ENCODE measurements around the gene ACSL5.
"Not testable (repeated sequence)": the region's sequence is repeated elsewhere in the genome, so short reads cannot be mapped to it uniquely, and the experiment has no call there.

The ACSL5 gene

DNA sequence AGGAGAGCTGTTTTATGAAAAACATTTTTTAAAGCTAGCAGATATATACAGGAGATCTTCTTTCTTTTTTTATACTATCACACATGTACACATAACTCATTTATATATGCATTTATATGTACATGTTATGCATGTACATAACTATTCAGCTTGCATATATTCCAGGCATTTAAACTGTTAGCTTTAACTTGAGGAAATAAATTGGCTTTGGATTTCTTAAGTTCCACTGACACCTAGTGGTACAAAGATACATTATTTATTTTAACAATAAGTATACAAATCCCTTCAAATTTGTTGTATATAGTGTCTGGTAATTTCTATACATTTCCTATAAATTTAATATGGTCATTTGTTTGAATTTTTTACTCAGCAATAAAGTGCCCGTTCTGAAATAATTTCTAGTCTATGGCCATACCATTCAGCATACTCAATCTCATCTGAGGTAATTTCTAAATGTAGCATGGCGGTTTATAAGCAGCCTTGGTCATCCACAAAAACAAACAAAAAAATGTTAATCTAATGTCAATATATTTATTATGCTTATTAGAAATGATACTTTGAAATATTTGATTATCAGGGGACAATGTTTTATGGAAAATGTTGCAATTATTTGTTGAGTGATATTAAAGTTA is 61.2 kb downstream of the ACSL5 start:
- no peak for DNase-seq
- Mint-ChIP-seq H3K4me1 (no peaks in the 10 kb centered on the region), H3K27me3 (no peaks in the 10 kb centered on the region), H3K36me3 (ENCODE audit: low read depth) (peaks cover 30% of the 10 kb centered on the region), H3K9me3 (no peaks in the 10 kb centered on the region), H3K27ac (no peak overlapping the region), H3K4me3 (no peak overlapping the region)
- no peak for ATAC-seq

DNA sequence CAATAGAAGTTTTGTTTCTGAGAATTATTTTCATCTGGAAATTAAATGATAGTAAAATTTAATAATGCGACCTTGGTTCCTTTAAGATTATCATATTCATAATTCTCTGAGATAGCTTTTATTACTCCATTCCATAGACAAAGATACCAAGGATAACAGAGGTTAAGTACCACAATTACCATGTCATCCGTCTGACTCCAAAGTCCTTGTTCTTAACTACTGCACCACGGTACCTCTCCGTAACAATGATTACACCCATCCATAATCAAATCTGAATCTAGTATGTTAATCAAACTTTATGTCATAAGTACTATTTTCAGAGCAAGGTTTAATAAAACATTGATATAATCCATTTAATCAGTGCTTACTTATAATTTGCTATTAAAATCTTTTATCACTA is 64.4 kb downstream of the ACSL5 start:
- Mint-ChIP-seq H3K36me3 (ENCODE audit: low read depth) (peaks cover 41% of the 10 kb centered on the region), H3K4me1 (peaks cover 17% of the 10 kb centered on the region), H3K4me3 (no peak overlapping the region)

DNA sequence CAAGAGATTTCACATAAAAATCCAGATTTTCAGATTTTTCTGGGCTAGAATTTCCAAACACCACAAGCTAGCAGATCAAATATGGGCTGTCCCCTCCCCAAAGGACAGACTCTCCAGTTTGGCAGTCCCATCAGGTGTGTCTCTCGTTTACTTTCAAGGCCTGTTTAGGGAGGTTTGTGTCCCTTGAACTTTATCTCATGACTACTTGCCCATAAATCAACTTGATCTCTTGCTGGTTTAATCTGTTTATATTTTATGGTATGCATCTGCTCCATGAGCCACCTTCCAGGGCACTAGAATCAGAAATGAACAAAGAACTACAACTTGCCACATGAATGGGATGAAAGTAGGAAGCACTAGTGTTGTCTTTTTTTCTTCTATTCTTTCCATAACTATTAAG is 67.6 kb downstream of the ACSL5 start:
- peak overlapping the region; percentile 64 for H3K27ac Mint-ChIP-seq
- no peak overlapping the region for H3K4me3 Mint-ChIP-seq
- H3K9me3 Mint-ChIP-seq = no peaks in the 10 kb centered on the region
- H3K27me3 Mint-ChIP-seq = no peaks in the 10 kb centered on the region
- DNase-seq (no peak), ATAC-seq (no peak)
- peaks cover 41% of the 10 kb centered on the region for H3K4me1 Mint-ChIP-seq
- peaks cover 47% of the 10 kb centered on the region for H3K36me3 Mint-ChIP-seq (ENCODE audit: low read depth)

More for the DNA sequence above, 64.4 kb downstream of the ACSL5 start:
- DNase-seq (no peak), ATAC-seq (no peak)
- no peak overlapping the region for H3K27ac Mint-ChIP-seq
- H3K27me3 Mint-ChIP-seq = no peaks in the 10 kb centered on the region
- no peaks in the 10 kb centered on the region for H3K9me3 Mint-ChIP-seq

DNA sequence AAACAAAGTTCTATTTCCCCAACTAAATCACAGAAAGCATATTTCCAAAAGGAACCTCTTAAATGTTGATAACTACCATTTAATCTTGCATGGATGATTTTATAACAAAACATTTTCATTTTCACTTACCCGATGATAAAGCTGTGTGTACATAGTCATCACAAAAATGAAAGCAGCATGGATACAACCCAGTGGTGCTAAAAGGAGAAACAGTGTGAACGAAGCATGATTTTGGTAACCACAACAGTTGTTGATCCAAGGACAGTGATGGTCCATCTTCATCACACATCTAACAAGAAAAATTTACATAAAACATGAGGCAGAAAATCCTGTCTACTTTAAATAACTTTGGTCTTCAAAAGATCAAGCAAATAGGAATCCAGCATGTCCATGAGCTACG is 68.1 kb downstream of the ACSL5 start:
- no peaks in the 10 kb centered on the region for H3K27me3 Mint-ChIP-seq
- H3K9me3 Mint-ChIP-seq = no peaks in the 10 kb centered on the region
- no peak overlapping the region for H3K4me3 Mint-ChIP-seq
- DNase-seq (no peak), ATAC-seq (no peak)
- peaks cover 50% of the 10 kb centered on the region for H3K36me3 Mint-ChIP-seq (ENCODE audit: low read depth)
- peaks cover 41% of the 10 kb centered on the region for H3K4me1 Mint-ChIP-seq
- peak overlapping the region; percentile 64 for H3K27ac Mint-ChIP-seq

DNA sequence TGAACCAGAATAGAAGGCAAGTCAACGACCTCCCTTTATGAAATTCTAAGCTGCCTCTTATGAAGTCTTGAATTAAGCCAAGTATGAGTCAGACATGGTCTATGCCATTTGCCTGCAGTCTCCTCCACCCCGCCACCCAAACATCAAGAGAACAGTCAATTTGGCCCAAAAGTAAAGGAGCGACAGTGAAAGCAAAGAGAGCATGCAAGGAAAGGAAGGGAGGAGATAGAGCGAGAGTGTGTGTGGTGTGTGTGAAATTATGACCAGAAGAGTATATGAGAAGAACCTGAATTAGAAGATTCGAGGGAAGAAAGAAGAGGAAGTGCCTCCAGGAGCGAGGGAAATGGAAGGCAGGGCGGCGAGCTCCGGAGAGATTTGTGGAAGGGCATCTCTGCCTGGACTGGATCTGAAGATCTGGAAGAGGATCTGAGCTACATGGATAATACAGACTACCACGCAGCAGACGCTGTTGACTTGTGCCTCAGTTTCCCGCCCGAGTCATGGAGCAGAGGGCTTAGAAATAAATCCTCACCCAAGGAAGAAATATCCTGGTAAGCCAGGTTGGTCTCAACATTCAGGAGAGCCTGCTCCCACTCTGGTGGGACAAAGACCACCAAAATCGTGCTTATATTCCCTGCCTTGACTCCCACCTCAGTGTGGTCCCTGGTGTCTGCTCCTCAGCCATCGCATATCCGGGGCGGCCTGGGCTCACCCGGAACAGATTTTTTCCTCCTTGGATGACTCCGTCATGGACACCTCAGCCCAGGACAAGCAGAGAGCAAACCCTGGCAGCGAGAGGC is 72.3 kb downstream of the ACSL5 start:
- peak overlapping the region; percentile 95 for H3K27ac Mint-ChIP-seq
- H3K9me3 Mint-ChIP-seq = no peaks in the 10 kb centered on the region
- H3K27me3 Mint-ChIP-seq = no peaks in the 10 kb centered on the region
- H3K4me1 Mint-ChIP-seq = peaks cover 65% of the 10 kb centered on the region
- DNase-seq (peak; percentile 12), ATAC-seq (no peak)
- H3K36me3 Mint-ChIP-seq (ENCODE audit: low read depth) = peaks cover 50% of the 10 kb centered on the region
- peak overlapping the region; percentile 95 for H3K4me3 Mint-ChIP-seq

DNA sequence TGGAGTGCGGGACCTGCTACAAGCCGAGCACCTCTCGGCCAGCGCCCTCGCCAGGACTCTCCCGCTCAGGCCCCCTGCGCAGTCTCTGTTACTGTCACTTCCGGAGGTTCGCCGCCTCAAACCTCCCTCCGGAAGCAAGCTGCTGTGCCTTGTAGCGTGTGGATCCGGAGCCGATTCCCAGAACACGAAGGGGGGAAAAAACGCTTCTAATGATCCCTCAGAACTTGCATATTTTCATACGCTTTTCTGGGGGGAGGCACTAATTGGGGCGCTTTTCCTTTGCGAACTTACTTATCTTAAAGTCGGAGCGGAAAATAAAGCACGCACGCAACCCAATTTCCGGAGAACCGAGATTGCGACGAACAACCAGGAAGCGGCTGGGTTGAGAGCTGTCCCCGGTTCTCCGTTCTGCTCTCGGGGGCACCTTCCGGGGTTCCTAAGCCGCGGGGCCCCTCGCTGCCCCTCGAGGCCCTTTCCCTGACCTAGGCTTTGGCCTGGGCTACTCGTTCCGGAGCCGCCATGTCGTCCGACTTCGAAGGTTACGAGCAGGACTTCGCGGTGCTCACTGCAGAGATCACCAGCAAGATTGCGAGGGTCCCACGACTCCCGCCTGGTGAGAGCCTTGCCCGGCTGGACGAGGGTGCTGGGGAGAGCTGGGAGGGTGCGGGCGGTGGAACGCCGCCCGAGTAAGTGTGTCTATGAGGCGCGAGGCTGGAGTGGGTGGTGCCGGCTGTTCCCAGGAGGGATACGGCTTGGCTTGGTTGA is 73.1 kb downstream of the ACSL5 start, which contains the start of the genes VTI1A and ZDHHC6:
TSS of gene VTI1A (plus strand) at position 361 of the 765 bp plus-strand sequence. CDS start at position 520, 159 bp downstream.
TSS of gene ZDHHC6 (minus strand) at position 60 of the 765 bp plus-strand sequence. CDS start 1,478 bp downstream, outside the sequence.
- H3K9me3 Mint-ChIP-seq = no peaks in the 10 kb centered on the region
- peaks cover 44% of the 10 kb centered on the region for H3K36me3 Mint-ChIP-seq (ENCODE audit: low read depth)
- H3K4me1 Mint-ChIP-seq = peaks cover 63% of the 10 kb centered on the region
- H3K4me3 Mint-ChIP-seq = peak within 1 kb of the TSS; percentile 95
- ATAC-seq = peak; percentile 98
- no peaks in the 10 kb centered on the region for H3K27me3 Mint-ChIP-seq
- H3K27ac Mint-ChIP-seq = peak within 1 kb of the TSS; percentile 95
- DNase-seq = peak; percentile 85

DNA sequence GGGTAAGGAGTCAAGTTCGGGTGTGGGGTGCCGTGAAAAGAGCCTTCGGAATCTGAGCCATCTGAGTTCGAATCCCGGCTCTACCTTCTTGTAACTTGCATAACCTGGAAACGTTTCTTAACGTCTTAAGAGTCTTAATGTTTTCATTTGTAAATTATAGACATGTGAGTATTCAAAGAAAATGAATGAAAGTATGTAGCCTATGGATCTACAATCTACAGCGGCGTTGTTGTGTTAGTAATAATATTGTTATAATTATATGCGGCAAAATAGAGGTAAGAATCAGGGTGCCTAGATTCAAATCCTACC is 73.7 kb downstream of the ACSL5 start:
- H3K27ac Mint-ChIP-seq = peak overlapping the region; percentile 95
- no peak for ATAC-seq

DNA sequence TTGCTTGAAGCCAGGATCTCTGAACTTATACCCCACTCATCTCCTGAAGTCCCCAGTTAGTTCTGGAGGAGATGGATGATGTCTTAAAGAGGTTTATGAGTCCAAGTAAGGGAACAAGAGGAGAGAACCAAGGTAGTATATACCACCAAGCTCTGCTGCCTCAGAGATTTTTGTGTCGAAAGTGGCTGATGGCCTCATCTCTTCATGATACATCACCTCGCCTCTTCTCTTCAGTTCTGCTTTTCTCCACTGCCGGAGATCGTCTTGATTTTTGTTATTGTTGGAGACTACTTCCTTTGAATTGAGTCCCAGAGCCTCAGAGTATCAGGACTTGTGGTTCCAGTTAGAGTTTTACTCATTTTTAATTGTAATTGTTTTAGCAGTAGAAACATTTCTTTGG is 75.0 kb downstream of the ACSL5 start:
- peak overlapping the region; percentile 95 for H3K4me3 Mint-ChIP-seq
- peak overlapping the region; percentile 65 for H3K27ac Mint-ChIP-seq
- H3K9me3 Mint-ChIP-seq = no peaks in the 10 kb centered on the region
- DNase-seq (no peak), ATAC-seq (no peak)
- no peaks in the 10 kb centered on the region for H3K27me3 Mint-ChIP-seq
- H3K4me1 Mint-ChIP-seq = peaks cover 49% of the 10 kb centered on the region
- peaks cover 31% of the 10 kb centered on the region for H3K36me3 Mint-ChIP-seq (ENCODE audit: low read depth)

More for the DNA sequence above, 73.7 kb downstream of the ACSL5 start:
- H3K36me3 Mint-ChIP-seq (ENCODE audit: low read depth) = peaks cover 38% of the 10 kb centered on the region
- peak overlapping the region; percentile 95 for H3K4me3 Mint-ChIP-seq
- no peaks in the 10 kb centered on the region for H3K9me3 Mint-ChIP-seq
- peaks cover 57% of the 10 kb centered on the region for H3K4me1 Mint-ChIP-seq
- DNase-seq = no peak
- H3K27me3 Mint-ChIP-seq = no peaks in the 10 kb centered on the region

DNA sequence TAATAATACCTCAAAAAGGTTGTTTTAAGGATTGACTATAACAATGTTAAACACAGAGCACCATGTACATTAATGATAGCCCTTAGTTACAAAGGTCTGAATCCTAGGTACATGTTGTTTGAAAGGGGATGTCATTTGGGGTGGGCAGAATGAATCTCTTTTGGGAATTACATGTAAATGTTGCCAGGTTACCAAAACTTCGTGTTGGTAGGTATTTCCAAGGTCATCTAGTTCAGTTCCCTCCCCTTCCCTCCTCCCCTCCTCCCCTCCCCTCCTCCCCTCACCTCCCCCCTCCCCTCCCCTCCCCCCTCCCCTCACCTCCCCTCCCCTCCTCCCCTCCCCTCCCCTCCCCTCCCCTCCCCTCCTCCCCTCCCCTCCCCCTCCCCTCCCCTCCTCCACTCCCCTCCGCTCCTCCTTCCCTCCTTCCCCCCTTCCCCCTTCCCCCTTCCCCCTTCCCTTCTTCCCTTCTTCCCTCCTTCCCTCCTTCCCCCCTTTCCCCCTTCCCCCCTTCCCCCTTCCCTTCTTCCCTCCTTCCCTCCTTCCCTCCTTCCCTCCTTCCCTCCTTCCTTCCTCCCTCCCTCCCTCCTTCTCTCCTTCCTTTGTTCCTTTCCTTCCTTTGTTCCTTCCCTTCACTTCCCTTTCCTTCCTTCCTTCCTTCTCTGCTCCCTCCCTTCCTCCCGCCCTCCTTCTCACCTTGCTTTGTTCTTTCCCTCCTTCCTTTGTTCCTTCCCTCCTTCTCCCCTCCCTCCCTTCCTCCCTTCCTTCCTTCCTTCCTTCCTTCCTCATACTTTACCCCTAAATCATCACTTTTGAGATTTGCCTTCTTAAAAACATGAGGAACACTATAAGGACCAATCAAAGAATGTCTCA is 81.2 kb downstream of the ACSL5 start:
- DNase-seq (no peak), ATAC-seq (no peak)
- Mint-ChIP-seq H3K9me3 (no peaks in the 10 kb centered on the region), H3K4me1 (peaks cover 32% of the 10 kb centered on the region), H3K27ac (peak overlapping the region; percentile 91), H3K36me3 (ENCODE audit: low read depth) (peaks cover 3% of the 10 kb centered on the region), H3K4me3 (peak overlapping the region; percentile 39), H3K27me3 (no peaks in the 10 kb centered on the region)

DNA sequence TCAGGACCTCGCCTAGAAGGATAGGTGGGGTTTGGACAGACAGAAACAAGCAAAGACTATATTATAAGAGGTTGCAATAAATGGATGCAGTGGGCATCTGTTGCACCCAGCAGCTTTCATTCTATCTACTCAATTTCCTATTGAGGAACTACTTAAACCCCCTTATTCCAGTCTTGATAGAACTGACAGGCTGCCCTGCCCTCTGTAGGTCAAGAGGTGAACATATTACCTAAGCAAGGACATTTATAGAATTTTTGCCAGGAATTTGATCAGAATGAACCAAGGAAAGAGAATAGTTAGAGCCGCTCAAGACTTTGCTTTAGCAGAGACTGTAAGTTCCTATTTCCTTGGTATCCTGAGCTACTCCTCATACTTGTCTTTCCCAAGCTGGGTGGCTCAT is 82.6 kb downstream of the ACSL5 start:
- no peak for DNase-seq
- Mint-ChIP-seq H3K27ac (no peak overlapping the region), H3K4me1 (peaks cover 34% of the 10 kb centered on the region), H3K27me3 (no peaks in the 10 kb centered on the region), H3K9me3 (no peaks in the 10 kb centered on the region), H3K36me3 (ENCODE audit: low read depth) (peaks cover 4% of the 10 kb centered on the region), H3K4me3 (no peak overlapping the region)
- ATAC-seq = no peak

DNA sequence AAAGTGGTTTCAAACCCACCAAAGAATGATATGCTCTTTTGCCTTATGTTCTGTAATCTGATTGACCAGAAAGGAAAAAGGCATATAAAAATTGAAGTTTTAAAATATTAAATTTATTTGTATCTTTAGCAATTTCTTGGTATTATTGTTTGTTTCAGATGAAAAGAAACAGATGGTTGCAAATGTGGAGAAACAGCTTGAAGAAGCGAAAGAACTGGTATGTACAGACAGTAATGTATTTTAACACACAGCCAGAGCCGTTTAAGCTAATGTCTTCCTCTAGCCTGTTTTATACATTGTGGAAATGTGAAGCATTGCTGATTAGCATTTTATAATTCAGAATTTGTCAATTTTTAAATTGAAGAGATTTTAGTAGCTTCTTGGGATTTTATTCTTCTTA is 86.5 kb downstream of the ACSL5 start:
- Mint-ChIP-seq H3K4me1 (peaks cover 46% of the 10 kb centered on the region), H3K27me3 (no peaks in the 10 kb centered on the region), H3K27ac (no peak overlapping the region), H3K4me3 (no peak overlapping the region), H3K36me3 (ENCODE audit: low read depth) (peaks cover 24% of the 10 kb centered on the region), H3K9me3 (peaks cover 5% of the 10 kb centered on the region)
- no peak for ATAC-seq
- DNase-seq = no peak

DNA sequence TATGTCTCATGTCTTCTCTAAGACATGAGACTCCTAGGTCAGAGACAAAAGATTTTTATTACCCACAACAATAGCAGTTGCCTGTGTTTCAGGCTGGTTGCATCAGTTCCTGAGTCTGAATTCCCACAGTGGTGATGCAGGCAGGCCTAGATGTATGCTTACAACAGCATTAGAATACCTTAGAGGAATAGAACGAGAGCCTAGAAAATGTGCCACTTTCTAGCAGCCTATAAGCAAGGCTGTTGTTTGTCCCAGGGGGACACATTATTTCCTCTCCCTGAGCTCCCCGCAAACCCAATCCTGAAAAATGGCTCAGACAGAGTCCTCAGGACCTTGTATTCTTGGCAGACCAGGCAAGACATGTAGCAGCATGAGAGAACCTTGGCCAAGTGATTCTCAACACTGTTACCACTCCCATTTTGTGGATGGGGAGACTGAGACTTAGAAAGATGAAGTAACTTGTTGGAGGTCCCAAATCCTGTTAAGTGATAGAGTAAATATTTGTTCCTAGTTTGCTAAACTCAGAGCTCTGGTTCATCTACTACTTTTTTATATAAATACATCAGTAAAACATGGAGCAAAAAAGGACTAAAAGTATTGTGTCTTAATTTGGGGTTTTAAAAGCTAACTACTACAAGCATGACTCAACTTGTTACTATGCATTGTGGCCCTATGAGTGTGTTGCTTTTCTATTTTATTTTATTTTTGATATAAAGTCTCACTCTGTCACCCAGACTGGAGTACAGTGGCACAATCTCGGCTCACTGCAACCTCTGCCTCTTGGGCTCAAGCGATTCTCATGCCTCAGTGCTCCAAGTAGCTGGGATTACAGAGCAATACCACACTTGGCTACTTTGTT is 87.3 kb downstream of the ACSL5 start:
- ATAC-seq (peak; percentile 95), DNase-seq (peak; percentile 40)
- Mint-ChIP-seq H3K4me1 (peaks cover 40% of the 10 kb centered on the region), H3K27ac (peak overlapping the region; percentile 93), H3K27me3 (no peaks in the 10 kb centered on the region), H3K9me3 (peaks cover 5% of the 10 kb centered on the region), H3K4me3 (no peak overlapping the region), H3K36me3 (ENCODE audit: low read depth) (peaks cover 32% of the 10 kb centered on the region)

DNA sequence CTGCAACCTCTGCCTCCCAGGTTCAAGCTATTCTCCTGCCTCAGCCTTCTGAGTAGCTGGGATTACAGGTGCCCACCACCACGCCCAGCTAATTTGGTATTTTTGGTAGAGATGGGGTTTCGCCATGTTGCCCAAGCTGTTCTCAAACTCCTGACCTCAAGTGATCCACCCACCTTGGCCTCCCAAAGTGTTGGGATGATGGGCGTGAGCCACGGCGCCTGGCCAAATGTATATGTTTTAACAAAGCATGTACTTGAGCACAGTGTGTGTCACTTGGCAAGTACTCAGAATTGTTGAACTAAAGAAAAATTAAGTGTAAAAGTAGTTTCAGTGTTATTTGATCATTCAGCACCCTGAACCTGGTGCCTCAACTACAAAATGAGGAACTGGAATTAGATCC is 90.2 kb downstream of the ACSL5 start:
- not testable (repeated sequence) for ATAC-seq, H3K4me3 Mint-ChIP-seq, H3K27me3 Mint-ChIP-seq, H3K27ac Mint-ChIP-seq, H3K9me3 Mint-ChIP-seq, DNase-seq
- Mint-ChIP-seq H3K36me3 (ENCODE audit: low read depth) (peaks cover 38% of the 10 kb centered on the region), H3K4me1 (peaks cover 32% of the 10 kb centered on the region)
